B cell (primary cell): ENCODE data around the gene PBX2.

Source experiments
- EZH2 ChIP-seq: IDR thresholded peaks from 2 replicates; pipeline ENCODE4 v1.6.1; 2012; ENCODE audit warnings: borderline replicate concordance, low read depth, mild to moderate bottlenecking, moderate library complexity, low read length; ENCODE audit not compliant: insufficient read depth, poor library complexity, severe bottlenecking
- TF ChIP-seq, protein P1 (sequence below): fragments of 200-600 bp; IDR thresholded peaks from one replicate; pipeline ENCODE4 v1.8.0; 2022; ENCODE audit warnings: antibody characterized with exemption, mild to moderate bottlenecking

DNA sequence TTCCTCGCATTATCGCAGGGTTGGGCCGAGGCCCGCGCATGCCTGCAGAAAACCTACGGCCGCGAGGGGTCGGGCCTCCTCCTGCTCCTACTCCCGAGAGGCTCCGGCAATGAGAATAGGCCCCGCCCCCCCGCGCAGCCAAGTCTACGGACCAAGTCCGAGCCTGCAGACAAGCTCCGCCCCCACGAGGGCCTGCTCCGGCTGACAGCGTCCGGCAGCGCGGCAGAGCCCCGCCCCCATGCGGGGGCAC lies 5.6 kb upstream of the PBX2 start:
- TF ChIP-seq, protein P1, sequence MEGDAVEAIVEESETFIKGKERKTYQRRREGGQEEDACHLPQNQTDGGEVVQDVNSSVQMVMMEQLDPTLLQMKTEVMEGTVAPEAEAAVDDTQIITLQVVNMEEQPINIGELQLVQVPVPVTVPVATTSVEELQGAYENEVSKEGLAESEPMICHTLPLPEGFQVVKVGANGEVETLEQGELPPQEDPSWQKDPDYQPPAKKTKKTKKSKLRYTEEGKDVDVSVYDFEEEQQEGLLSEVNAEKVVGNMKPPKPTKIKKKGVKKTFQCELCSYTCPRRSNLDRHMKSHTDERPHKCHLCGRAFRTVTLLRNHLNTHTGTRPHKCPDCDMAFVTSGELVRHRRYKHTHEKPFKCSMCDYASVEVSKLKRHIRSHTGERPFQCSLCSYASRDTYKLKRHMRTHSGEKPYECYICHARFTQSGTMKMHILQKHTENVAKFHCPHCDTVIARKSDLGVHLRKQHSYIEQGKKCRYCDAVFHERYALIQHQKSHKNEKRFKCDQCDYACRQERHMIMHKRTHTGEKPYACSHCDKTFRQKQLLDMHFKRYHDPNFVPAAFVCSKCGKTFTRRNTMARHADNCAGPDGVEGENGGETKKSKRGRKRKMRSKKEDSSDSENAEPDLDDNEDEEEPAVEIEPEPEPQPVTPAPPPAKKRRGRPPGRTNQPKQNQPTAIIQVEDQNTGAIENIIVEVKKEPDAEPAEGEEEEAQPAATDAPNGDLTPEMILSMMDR: peak; percentile 55
- TF ChIP-seq EZH2: no peak
